ENCODE measurements around the gene S1PR1.
"Not testable (repeated sequence)": the region's sequence is repeated elsewhere in the genome, so short reads cannot be mapped to it uniquely, and the experiment has no call there.

Gene S1PR1

DNA sequence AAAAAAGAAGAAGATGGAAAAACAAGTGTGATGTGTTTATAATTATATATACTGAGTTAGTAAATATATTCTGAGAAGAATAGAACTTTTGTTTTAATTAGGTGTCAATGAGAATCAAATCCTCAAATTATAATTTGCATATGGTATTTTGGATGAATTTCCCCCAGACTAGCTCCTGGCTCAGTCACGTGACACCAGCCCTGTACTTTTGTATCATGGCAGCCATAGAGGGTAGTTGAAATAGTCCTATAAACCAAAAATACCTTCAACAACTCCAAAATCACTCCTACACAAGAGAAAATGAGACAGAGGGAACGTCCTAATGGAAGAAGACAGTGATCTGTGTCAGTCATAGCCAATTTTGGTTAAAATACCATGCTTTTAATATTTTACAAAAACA is 9.0 kb upstream of the S1PR1 start:
- Histone ChIP-seq H3K18ac (ENCODE audit: low read length) (no peak overlapping the region), H3K79me1 (ENCODE audit: low read length) (no peaks in the 10 kb centered on the region), H3K79me2 (ENCODE audit: control insufficient read depth, insufficient read depth, low read length, poor library complexity) (no peaks in the 10 kb centered on the region), H3K27ac (ENCODE audit: low read depth, low read length) (no peak overlapping the region), H4K8ac (ENCODE audit: low read depth, low read length) (no peak overlapping the region), H2BK120ac (ENCODE audit: insufficient read depth, low read length, poor library complexity) (no peak overlapping the region), H3K36me3 (ENCODE audit: control insufficient read depth in 1 of 2, insufficient read depth in 2 of 2, low read length in 2 of 2) (no peaks in the 10 kb centered on the region), H2AFZ (ENCODE audit: insufficient read depth, low read length, poor library complexity) (no peak overlapping the region), H3K23ac (ENCODE audit: low read length) (no peak overlapping the region), H4K91ac (ENCODE audit: low read depth, low read length) (no peak overlapping the region), H3K4ac (ENCODE audit: low read depth, low read length) (no peak overlapping the region), H3K4me1 (ENCODE audit: control insufficient read depth in 1 of 2, insufficient read depth in 2 of 2, low read length in 2 of 2) (no peaks in the 10 kb centered on the region), H4K12ac (ENCODE audit: low read depth, low read length) (no peak overlapping the region), H2AK5ac (ENCODE audit: low read length) (no peak overlapping the region), H3K27me3 (ENCODE audit: insufficient read depth, low read length) (no peaks in the 10 kb centered on the region), H3K9me3 (ENCODE audit: insufficient read depth, low read depth, low read length) (no peaks in the 10 kb centered on the region), H2BK12ac (ENCODE audit: low read length) (no peak overlapping the region), H2BK5ac (ENCODE audit: low read depth, low read length, poor library complexity) (no peak overlapping the region), H3K14ac (ENCODE audit: low read length) (no peak overlapping the region), H3K9ac (ENCODE audit: low read length) (no peak overlapping the region), H3K4me2 (ENCODE audit: low read length) (no peak overlapping the region), H3K4me3 (ENCODE audit: low read depth, low read length) (no peak overlapping the region)
- no peak for DNase-seq
- no CpG with 5 or more reads among the region's 2 CpGs for WGBS (ENCODE audit: extremely low coverage, insufficient coverage, insufficient read length)

DNA sequence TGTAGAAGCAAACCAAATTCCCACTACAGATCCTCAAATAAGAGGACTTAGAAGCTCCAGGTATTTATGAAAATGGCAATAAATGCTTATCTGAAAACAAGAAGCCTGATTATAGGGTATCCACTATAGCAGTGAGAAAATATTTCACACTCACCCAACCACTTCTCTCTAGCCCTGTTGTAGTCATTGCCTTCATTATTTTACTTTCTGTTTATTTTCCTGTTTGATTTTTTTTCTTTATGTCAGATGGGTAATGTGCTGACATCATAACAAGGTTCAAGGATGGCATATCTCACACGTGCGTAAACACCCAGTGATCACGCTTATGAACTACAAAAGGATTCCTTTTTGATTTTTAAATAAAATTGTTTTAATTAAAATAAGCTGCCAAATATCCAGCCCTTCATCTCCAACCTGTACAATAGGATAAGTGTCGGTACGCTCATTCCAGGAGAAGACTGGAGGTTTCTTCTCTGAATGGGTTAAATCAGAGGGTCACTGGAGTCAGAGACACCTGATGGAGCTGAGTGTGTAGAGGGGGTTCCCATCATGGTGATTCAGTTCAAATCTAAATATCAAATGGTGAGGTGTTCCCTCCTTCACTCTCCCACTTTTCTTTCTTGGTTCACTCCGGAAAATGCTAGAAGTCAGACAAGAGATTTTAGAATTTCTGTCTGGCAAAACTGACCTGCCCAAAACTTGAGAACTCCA is 8.2 kb upstream of the S1PR1 start:
- H3K18ac ChIP-seq (ENCODE audit: low read length), result no peak overlapping the region
- no peak for DNase-seq
- no peak overlapping the region for H4K91ac ChIP-seq (ENCODE audit: low read depth, low read length)
- no peak overlapping the region for H3K4me3 ChIP-seq (ENCODE audit: low read depth, low read length)
- no peak overlapping the region for H2BK120ac ChIP-seq (ENCODE audit: insufficient read depth, low read length, poor library complexity)
- H3K36me3 ChIP-seq (ENCODE audit: control insufficient read depth in 1 of 2, insufficient read depth in 2 of 2, low read length in 2 of 2), result no peaks in the 10 kb centered on the region
- H2AFZ ChIP-seq (ENCODE audit: insufficient read depth, low read length, poor library complexity), result no peak overlapping the region
- H3K23ac ChIP-seq (ENCODE audit: low read length), result no peak overlapping the region
- no peak overlapping the region for H3K9ac ChIP-seq (ENCODE audit: low read length)
- H3K4ac ChIP-seq (ENCODE audit: low read depth, low read length), result no peak overlapping the region
- no peaks in the 10 kb centered on the region for H3K79me1 ChIP-seq (ENCODE audit: low read length)
- H3K14ac ChIP-seq (ENCODE audit: low read length), result no peak overlapping the region
- no peaks in the 10 kb centered on the region for H3K27me3 ChIP-seq (ENCODE audit: insufficient read depth, low read length)
- no CpG with 5 or more reads among the region's 6 CpGs for WGBS (ENCODE audit: extremely low coverage, insufficient coverage, insufficient read length)
- H4K12ac ChIP-seq (ENCODE audit: low read depth, low read length), result no peak overlapping the region
- H3K79me2 ChIP-seq (ENCODE audit: control insufficient read depth, insufficient read depth, low read length, poor library complexity), result no peaks in the 10 kb centered on the region
- H2BK5ac ChIP-seq (ENCODE audit: low read depth, low read length, poor library complexity), result no peak overlapping the region
- H3K27ac ChIP-seq (ENCODE audit: low read depth, low read length), result no peak overlapping the region
- no peak overlapping the region for H4K8ac ChIP-seq (ENCODE audit: low read depth, low read length)
- H2BK12ac ChIP-seq (ENCODE audit: low read length), result no peak overlapping the region
- no peaks in the 10 kb centered on the region for H3K9me3 ChIP-seq (ENCODE audit: insufficient read depth, low read depth, low read length)
- no peaks in the 10 kb centered on the region for H3K4me1 ChIP-seq (ENCODE audit: control insufficient read depth in 1 of 2, insufficient read depth in 2 of 2, low read length in 2 of 2)
- no peak overlapping the region for H2AK5ac ChIP-seq (ENCODE audit: low read length)
- no peak overlapping the region for H3K4me2 ChIP-seq (ENCODE audit: low read length)

- H3K23ac ChIP-seq (ENCODE audit: low read length); H3K4me1 ChIP-seq (ENCODE audit: control insufficient read depth in 1 of 2, insufficient read depth in 2 of 2, low read length in 2 of 2); H3K4ac ChIP-seq (ENCODE audit: low read depth, low read length); H4K91ac ChIP-seq (ENCODE audit: low read depth, low read length); H3K9me3 ChIP-seq (ENCODE audit: insufficient read depth, low read depth, low read length); DNase-seq; H2AFZ ChIP-seq (ENCODE audit: insufficient read depth, low read length, poor library complexity); H3K14ac ChIP-seq (ENCODE audit: low read length); H3K36me3 ChIP-seq (ENCODE audit: control insufficient read depth in 1 of 2, insufficient read depth in 2 of 2, low read length in 2 of 2); H3K4me3 ChIP-seq (ENCODE audit: low read depth, low read length); H3K27ac ChIP-seq (ENCODE audit: low read depth, low read length); H3K79me1 ChIP-seq (ENCODE audit: low read length); H4K8ac ChIP-seq (ENCODE audit: low read depth, low read length); H4K12ac ChIP-seq (ENCODE audit: low read depth, low read length); H3K9ac ChIP-seq (ENCODE audit: low read length); H2BK120ac ChIP-seq (ENCODE audit: insufficient read depth, low read length, poor library complexity); H2BK12ac ChIP-seq (ENCODE audit: low read length); H3K79me2 ChIP-seq (ENCODE audit: control insufficient read depth, insufficient read depth, low read length, poor library complexity); H2AK5ac ChIP-seq (ENCODE audit: low read length); H3K4me2 ChIP-seq (ENCODE audit: low read length); H2BK5ac ChIP-seq (ENCODE audit: low read depth, low read length, poor library complexity); H3K18ac ChIP-seq (ENCODE audit: low read length): not testable (repeated sequence)
- peaks cover 11% of the 10 kb centered on the region for H3K27me3 ChIP-seq (ENCODE audit: insufficient read depth, low read length)
These were observed 4.6 kb upstream of the S1PR1 start for GRCh38 chr1:101232182-101232581.

GRCh38 chr1:101233495-101233894 is 3.3 kb upstream of the S1PR1 start:
- no peak overlapping the region for H4K12ac ChIP-seq (ENCODE audit: low read depth, low read length)
- no peak overlapping the region for H2AK5ac ChIP-seq (ENCODE audit: low read length)
- no peak overlapping the region for H4K91ac ChIP-seq (ENCODE audit: low read depth, low read length)
- H2BK120ac ChIP-seq (ENCODE audit: insufficient read depth, low read length, poor library complexity), result no peak overlapping the region
- H2BK5ac ChIP-seq (ENCODE audit: low read depth, low read length, poor library complexity), result no peak overlapping the region
- H3K4me1 ChIP-seq (ENCODE audit: control insufficient read depth in 1 of 2, insufficient read depth in 2 of 2, low read length in 2 of 2), result peaks cover 0 to 3% of the 10 kb centered on the region in 2 experiments
- no peak overlapping the region for H3K4me3 ChIP-seq (ENCODE audit: low read depth, low read length)
- no peaks in the 10 kb centered on the region for H3K9me3 ChIP-seq (ENCODE audit: insufficient read depth, low read depth, low read length)
- H3K9ac ChIP-seq (ENCODE audit: low read length), result no peak overlapping the region
- no peaks in the 10 kb centered on the region for H3K36me3 ChIP-seq (ENCODE audit: control insufficient read depth in 1 of 2, insufficient read depth in 2 of 2, low read length in 2 of 2)
- H3K27ac ChIP-seq (ENCODE audit: low read depth, low read length), result no peak overlapping the region
- H3K14ac ChIP-seq (ENCODE audit: low read length), result no peak overlapping the region
- H2BK12ac ChIP-seq (ENCODE audit: low read length), result no peak overlapping the region
- no peak overlapping the region for H3K4ac ChIP-seq (ENCODE audit: low read depth, low read length)
- DNase-seq, result no peak
- no peak overlapping the region for H2AFZ ChIP-seq (ENCODE audit: insufficient read depth, low read length, poor library complexity)
- no peak overlapping the region for H3K4me2 ChIP-seq (ENCODE audit: low read length)
- no peak overlapping the region for H3K23ac ChIP-seq (ENCODE audit: low read length)
- H3K79me2 ChIP-seq (ENCODE audit: control insufficient read depth, insufficient read depth, low read length, poor library complexity), result no peaks in the 10 kb centered on the region
- peaks cover 16% of the 10 kb centered on the region for H3K27me3 ChIP-seq (ENCODE audit: insufficient read depth, low read length)
- no peaks in the 10 kb centered on the region for H3K79me1 ChIP-seq (ENCODE audit: low read length)
- no peak overlapping the region for H4K8ac ChIP-seq (ENCODE audit: low read depth, low read length)
- no peak overlapping the region for H3K18ac ChIP-seq (ENCODE audit: low read length)
- no CpG with 5 or more reads among the region's 7 CpGs for WGBS (ENCODE audit: extremely low coverage, insufficient coverage, insufficient read length)
